OCI-LY7 (cell line): ENCODE measurements around the gene MACROD2.

Experiments
- EZH2phosphoT487 ChIP-seq: fragments of 200-600 bp; sonication (generic); IDR thresholded peaks from 2 replicates; pipeline ENCODE4 v1.6.1; 2018; ENCODE audit warnings: low read depth, borderline replicate concordance, mild to moderate bottlenecking, mixed run types, antibody characterized with exemption, low read length, moderate library complexity, mixed read lengths
- TF ChIP-seq, protein P1 (sequence below): fragments of 200-600 bp; sonication (generic); conservative IDR thresholded peaks from 2 replicates; pipeline ENCODE4 v1.5.1; 2014; ENCODE audit warnings: mild to moderate bottlenecking, antibody characterized with exemption, low read length, moderate library complexity, mixed read lengths

DNA sequence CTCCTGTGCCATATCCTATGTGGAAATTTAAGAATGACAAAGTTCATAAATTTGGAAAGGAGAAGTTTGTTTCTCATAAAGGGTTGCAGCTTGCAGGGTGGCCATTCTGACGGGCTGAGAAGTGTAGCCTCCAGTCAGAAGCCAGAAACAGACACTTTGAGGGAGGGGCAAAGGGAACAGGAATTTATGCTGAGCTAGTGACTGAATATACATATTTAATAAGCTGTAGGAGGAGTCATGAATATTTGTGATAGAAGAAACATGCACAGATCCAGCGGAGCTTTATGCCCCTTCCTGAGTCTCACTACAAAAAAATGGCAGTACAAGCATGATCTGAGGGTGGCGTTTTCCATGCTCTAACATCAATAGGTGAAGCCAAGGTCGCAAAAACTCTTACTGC is 1779.6 kb downstream of the MACROD2 start:
- TF ChIP-seq, protein P1, sequence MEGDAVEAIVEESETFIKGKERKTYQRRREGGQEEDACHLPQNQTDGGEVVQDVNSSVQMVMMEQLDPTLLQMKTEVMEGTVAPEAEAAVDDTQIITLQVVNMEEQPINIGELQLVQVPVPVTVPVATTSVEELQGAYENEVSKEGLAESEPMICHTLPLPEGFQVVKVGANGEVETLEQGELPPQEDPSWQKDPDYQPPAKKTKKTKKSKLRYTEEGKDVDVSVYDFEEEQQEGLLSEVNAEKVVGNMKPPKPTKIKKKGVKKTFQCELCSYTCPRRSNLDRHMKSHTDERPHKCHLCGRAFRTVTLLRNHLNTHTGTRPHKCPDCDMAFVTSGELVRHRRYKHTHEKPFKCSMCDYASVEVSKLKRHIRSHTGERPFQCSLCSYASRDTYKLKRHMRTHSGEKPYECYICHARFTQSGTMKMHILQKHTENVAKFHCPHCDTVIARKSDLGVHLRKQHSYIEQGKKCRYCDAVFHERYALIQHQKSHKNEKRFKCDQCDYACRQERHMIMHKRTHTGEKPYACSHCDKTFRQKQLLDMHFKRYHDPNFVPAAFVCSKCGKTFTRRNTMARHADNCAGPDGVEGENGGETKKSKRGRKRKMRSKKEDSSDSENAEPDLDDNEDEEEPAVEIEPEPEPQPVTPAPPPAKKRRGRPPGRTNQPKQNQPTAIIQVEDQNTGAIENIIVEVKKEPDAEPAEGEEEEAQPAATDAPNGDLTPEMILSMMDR: no peak
- no peak for TF ChIP-seq EZH2phosphoT487
